Aorta (tissue), 5 donors: Measurements from ENCODE around the gene SYNE1. TPM values are rescaled to one million over a fixed set of nuclear protein-coding genes. Genes with fewer than 3 reads are reported as not detected.

Experiments used
- ATAC-seq: fragments of 200-7000 bp; cut with Tn5 transposase; one replicate; pipeline ENCODE4 v1.9.1; 2022; ENCODE audit warnings: moderate library complexity; ENCODE audit not compliant: low FRiP score
- DNase-seq, 2 donors: peaks; one replicate each; pipeline ENCODE4 v3.0.0-alpha.2; 2020
- H3K27ac ChIP-seq, 2 donors: one replicate each; pipeline ENCODE4 v1.5.1; 2013; ENCODE audit warnings: low read length in 2 of 2, mild to moderate bottlenecking in 2 of 2, moderate library complexity in 2 of 2, control low read depth in 1 of 2, inconsistent platforms in 1 of 2, low read depth in 1 of 2
- H3K27me3 ChIP-seq, 2 donors: one replicate each; pipeline ENCODE4 v1.6.1; 2013; ENCODE audit warnings: control low read depth in 1 of 2, low read length in 1 of 2, mild to moderate bottlenecking in 1 of 2, moderate library complexity in 1 of 2; ENCODE audit not compliant: insufficient read depth in 2 of 2, control insufficient read depth in 1 of 2
- H3K36me3 ChIP-seq, 2 donors: one replicate each; pipeline ENCODE4 v1.6.1; 2013; ENCODE audit warnings: control low read depth in 1 of 2, low read length in 1 of 2, mild to moderate bottlenecking in 1 of 2; ENCODE audit not compliant: insufficient read depth in 2 of 2, control insufficient read depth in 1 of 2
- H3K4me1 ChIP-seq, 2 donors: one replicate each; pipeline ENCODE4 v1.6.1; 2013; ENCODE audit warnings: low read length in 2 of 2, control low read depth in 1 of 2, mild to moderate bottlenecking in 1 of 2, moderate library complexity in 1 of 2; ENCODE audit not compliant: insufficient read depth in 2 of 2, control insufficient read depth in 1 of 2
- H3K4me3 ChIP-seq, 2 donors: one replicate each; pipeline ENCODE4 v1.5.1; 2013; ENCODE audit warnings: low read length in 2 of 2, control low read depth in 1 of 2, mild to moderate bottlenecking in 1 of 2
- H3K9me3 ChIP-seq: one replicate; pipeline ENCODE4 v1.6.1; 2013; ENCODE audit warnings: mild to moderate bottlenecking, low read length; ENCODE audit not compliant: control insufficient read depth
- WGBS, 2 donors: extraction: QIAGEN DNeasy Blood & Tissue Kit; methylation state at CpG; one replicate each; pipeline ENCODE4 v1.1.7; 2013; 5-methylcytosine and 5-hydroxymethylcytosine counted together
- intact Hi-C, 2 donors: fragments of 100-400 bp; cut with DNase I; formaldehyde crosslinking; loops; one replicate each; pipeline versions ENCODE4 v1.14.2 to v1.15.0; 2022
- polyA plus RNA-seq, 2 donors: library from polyadenylated mRNA; stranded (reverse); fragments of 200-250 nt; gene quantifications; one replicate each; pipeline ENCODE4 v1.2.3, GENCODE V29; 2013
- total RNA-seq, 2 donors: library from RNA; stranded (reverse); fragmentation: NEBNext Ultra II Directional; extraction: Animal tissue kit (Norgen Biotek cat#: 25700); gene quantifications; one replicate each; pipeline ENCODE4 v1.2.1, GENCODE V29; 2021
- donor health status: healthy with polysubstance abuse.
- donor health status: Bipolar disorder and iron deficiency.
- donor health status: DM: no; HTN: no; CAD: no.
- donor health status: DM: no; HTN: no; CAD: no.
- donor health status: DM: yes; HTN: yes; CAD: no.

The SYNE1 gene
- total and polyA plus RNA-seq, 4 donors: 54.3 to 356 (median 221) TPM

- no peak for ATAC-seq
- Histone ChIP-seq H3K27ac (no peak overlapping the region), H3K27me3 (no peaks in the 10 kb centered on the region), H3K4me3 (no peak overlapping the region), H3K36me3 (peaks cover 0 to 12% of the 10 kb centered on the region in 2 donors), H3K4me1 (no peaks in the 10 kb centered on the region), H3K9me3 (no peaks in the 10 kb centered on the region)
- 83 to 89% methylated on average over 8 of the region's 8 CpGs for WGBS, 2 donors
- DNase-seq: no peak
- intact Hi-C loops: loop anchor here in 1 of 2 donors (10.0 kb wide), 1 partner anchor 109 kb away; no protein-coding TSS in a partner anchor
These were observed 481.4 kb downstream of the SYNE1 start for GRCh38 chr6:152155792-152156191.

DNA sequence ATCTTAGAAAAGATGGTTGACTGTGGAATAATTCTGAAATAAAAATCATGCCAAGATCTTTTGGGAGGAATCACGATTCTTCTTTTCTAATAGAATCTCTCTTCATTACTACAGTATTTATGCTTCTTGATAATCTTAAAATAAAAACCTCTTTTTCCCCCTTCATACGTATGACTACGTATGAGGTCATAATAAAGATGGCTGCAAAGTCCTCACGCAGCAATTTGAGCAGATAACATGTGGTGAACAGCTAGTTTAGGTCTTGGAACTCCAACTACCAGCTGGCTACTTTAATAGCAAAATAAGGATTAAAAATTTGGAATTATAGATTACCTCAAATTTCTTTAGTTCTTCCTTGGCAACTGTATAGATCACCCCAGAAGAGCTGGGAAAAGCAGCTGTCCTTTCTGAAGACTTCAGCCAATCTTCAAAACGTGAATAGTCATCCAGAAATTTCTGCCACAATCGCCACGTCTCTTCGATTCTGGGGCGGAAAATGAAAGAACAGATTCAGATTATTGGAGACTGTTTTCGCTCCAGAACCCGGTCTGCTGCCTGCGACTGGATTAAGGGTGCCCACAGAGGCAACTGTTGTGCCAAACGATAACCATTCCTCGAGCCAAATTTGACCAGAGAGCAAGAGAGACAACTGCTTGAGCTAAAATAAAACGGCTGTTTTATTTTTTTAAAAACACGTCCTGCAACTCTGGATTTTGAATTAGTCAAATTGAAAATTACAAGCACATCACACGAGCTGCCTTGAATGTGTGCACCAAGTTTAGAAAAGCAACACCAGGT is 482.4 kb downstream of the SYNE1 start:
- Histone ChIP-seq H3K9me3 (no peaks in the 10 kb centered on the region), H3K4me1 (no peaks in the 10 kb centered on the region), H3K27me3 (no peaks in the 10 kb centered on the region), H3K27ac (no peak overlapping the region), H3K36me3 (peaks cover 0 to 9% of the 10 kb centered on the region in 2 donors), H3K4me3 (no peak overlapping the region)
- no peak for ATAC-seq
- 85% methylated on average over 17 of the region's 17 CpGs for WGBS, 2 donors
- DNase-seq: no peak
- intact Hi-C loops: loop anchor here in 1 of 2 donors (10.0 kb wide), 1 partner anchor 110 kb away; no protein-coding TSS in a partner anchor

- Histone ChIP-seq H3K36me3 (peaks cover 0 to 12% of the 10 kb centered on the region in 2 donors), H3K9me3 (no peaks in the 10 kb centered on the region), H3K4me3 (no peak overlapping the region), H3K27me3 (no peaks in the 10 kb centered on the region), H3K27ac (no peak overlapping the region), H3K4me1 (no peaks in the 10 kb centered on the region)
- intact Hi-C loops: loop anchor here in 1 of 2 donors (10.0 kb wide), 1 partner anchor 113 kb away; no protein-coding TSS in a partner anchor
- peak; percentile 13 for ATAC-seq
- no peak for DNase-seq
- WGBS, 2 donors: 79 to 83% methylated on average over 13 of the region's 13 CpGs
These were observed 485.2 kb downstream of the SYNE1 start for GRCh38 chr6:152151920-152152319.

GRCh38 chr6:152150196-152150595 is 487.0 kb downstream of the SYNE1 start:
- ATAC-seq (no peak), DNase-seq (no peak)
- 56 to 72% methylated on average over 3 of the region's 3 CpGs for WGBS, 2 donors
- Histone ChIP-seq H3K4me3 (no peak overlapping the region), H3K4me1 (no peaks in the 10 kb centered on the region), H3K9me3 (no peaks in the 10 kb centered on the region), H3K27me3 (no peaks in the 10 kb centered on the region), H3K36me3 (peaks cover 3 to 11% of the 10 kb centered on the region in 2 donors), H3K27ac (no peak overlapping the region)
- intact Hi-C loops: loop anchor here in 1 of 2 donors (10.0 kb wide), 1 partner anchor 115 kb away; no protein-coding TSS in a partner anchor

DNA sequence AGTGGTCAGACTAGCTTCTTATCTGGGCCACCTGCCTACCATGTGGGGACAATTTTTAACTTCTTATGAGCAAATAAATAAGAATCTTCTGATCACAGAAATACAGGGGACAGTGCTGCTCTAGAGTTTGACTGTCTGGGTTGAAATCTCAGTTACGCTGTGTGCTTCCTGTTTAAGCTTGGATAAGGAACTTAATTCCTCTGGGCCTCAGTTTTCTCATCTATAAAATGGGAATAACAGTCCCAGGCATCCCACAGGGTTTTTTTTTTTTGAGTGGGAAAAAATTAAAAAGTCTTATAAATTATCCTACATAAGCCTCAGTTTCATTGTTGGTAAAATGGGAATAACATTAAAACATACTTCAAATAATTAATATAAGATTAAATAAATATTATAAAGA is 488.8 kb downstream of the SYNE1 start:
- peaks cover 3 to 11% of the 10 kb centered on the region in 2 donors for H3K36me3 ChIP-seq
- no peaks in the 10 kb centered on the region for H3K4me1 ChIP-seq
- ATAC-seq (no peak), DNase-seq (no peak)
- H3K27me3 ChIP-seq: no peaks in the 10 kb centered on the region
- H3K4me3 ChIP-seq: no peak overlapping the region
- H3K9me3 ChIP-seq: no peaks in the 10 kb centered on the region
- 94 to 100% methylated on average over 1 of the region's 1 CpG for WGBS, 2 donors
- no peak overlapping the region for H3K27ac ChIP-seq
- intact Hi-C loops: no loop called here

DNA sequence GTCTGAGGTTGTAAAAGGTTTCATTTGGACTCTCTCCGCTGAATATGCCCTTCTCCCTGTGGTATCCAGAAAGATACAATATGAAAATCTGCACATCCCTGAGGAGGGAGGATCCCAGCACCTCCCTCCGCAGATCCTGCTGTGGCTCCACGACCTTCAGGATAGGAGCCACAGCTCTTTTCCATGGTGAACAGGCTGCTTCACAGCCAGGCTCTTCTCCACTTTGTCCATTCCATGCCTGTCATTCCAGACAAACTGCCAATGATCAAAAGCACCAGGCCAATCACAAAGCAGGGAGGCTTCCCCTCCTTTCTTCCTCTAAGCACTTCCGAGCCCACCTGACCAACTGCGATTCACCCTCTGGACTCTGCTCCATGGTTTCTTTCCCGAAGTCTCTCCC is 489.9 kb downstream of the SYNE1 start:
- H3K4me1 ChIP-seq: no peaks in the 10 kb centered on the region
- intact Hi-C loops: no loop called here
- ATAC-seq (no peak), DNase-seq (no peak)
- no peaks in the 10 kb centered on the region for H3K27me3 ChIP-seq
- H3K36me3 ChIP-seq: peaks cover 3 to 13% of the 10 kb centered on the region in 2 donors
- no peak overlapping the region for H3K27ac ChIP-seq
- no peaks in the 10 kb centered on the region for H3K9me3 ChIP-seq
- H3K4me3 ChIP-seq: no peak overlapping the region
- WGBS, 2 donors: 92 to 94% methylated on average over 6 of the region's 6 CpGs

GRCh38 chr6:152146385-152146784 is 490.8 kb downstream of the SYNE1 start:
- no peak overlapping the region for H3K27ac ChIP-seq
- no peaks in the 10 kb centered on the region for H3K27me3 ChIP-seq
- no peaks in the 10 kb centered on the region for H3K4me1 ChIP-seq
- no peaks in the 10 kb centered on the region for H3K9me3 ChIP-seq
- DNase-seq (no peak), ATAC-seq (no peak)
- H3K4me3 ChIP-seq: no peak overlapping the region
- H3K36me3 ChIP-seq: peaks cover 5 to 10% of the 10 kb centered on the region in 2 donors
- WGBS, 2 donors: 49 to 53% methylated on average over 1 of the region's 1 CpG
- intact Hi-C loops: no loop called here

DNA sequence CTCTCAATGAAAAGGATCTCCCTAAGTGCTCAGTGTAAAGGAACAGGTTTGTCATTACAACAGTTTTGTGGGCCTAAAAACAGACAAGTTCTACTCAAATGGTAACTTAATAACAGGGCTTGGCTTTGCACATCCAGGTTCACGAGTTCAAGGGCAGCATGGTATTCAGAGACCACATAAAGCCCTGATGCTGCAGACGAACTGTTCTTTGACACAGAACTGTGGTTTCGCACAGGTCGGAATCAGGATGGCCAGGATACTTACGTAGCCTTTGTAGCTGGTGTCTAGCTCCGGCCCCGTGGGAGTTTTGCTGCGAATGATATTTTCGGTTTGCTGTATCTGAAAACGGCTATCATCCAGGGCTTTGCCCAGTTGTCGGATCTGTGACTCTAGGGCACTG is 493.8 kb downstream of the SYNE1 start:
- H3K27me3 ChIP-seq: no peaks in the 10 kb centered on the region
- no peak for ATAC-seq

GRCh38 chr6:152142105-152142504 is 495.1 kb downstream of the SYNE1 start:
- intact Hi-C loops: no loop called here
- no peak overlapping the region for H3K4me3 ChIP-seq
- H3K27ac ChIP-seq: no peak overlapping the region
- H3K36me3 ChIP-seq: peaks cover 9 to 15% of the 10 kb centered on the region in 2 donors
- no peaks in the 10 kb centered on the region for H3K9me3 ChIP-seq
- ATAC-seq (no peak), DNase-seq (no peak)
- 9 to 13% methylated on average over 5 of the region's 5 CpGs for WGBS, 2 donors
- H3K27me3 ChIP-seq: no peaks in the 10 kb centered on the region
- H3K4me1 ChIP-seq: no peaks in the 10 kb centered on the region

More for the DNA sequence above, 493.8 kb downstream of the SYNE1 start:
- intact Hi-C loops: no loop called here
- no peaks in the 10 kb centered on the region for H3K9me3 ChIP-seq
- 87 to 89% methylated on average over 11 of the region's 11 CpGs for WGBS, 2 donors
- no peak for DNase-seq
- no peaks in the 10 kb centered on the region for H3K4me1 ChIP-seq
- peaks cover 11% of the 10 kb centered on the region in 2 donors for H3K36me3 ChIP-seq
- no peak overlapping the region for H3K4me3 ChIP-seq
- no peak overlapping the region for H3K27ac ChIP-seq
